Activated CD8-positive, alpha-beta memory T cell treated with anti-CD3 and anti-CD28 coated beads for 4 hours (primary cell): ENCODE data around the gene SCOC.
"Not testable (repeated sequence)": the region's sequence is repeated elsewhere in the genome, so short reads cannot be mapped to it uniquely, and the experiment has no call there.

ENCODE experiments used
- DNase-seq, 2 donors: peaks; one replicate each; pipeline ENCODE4 v3.0.0-alpha.2; 2020; ENCODE audit warnings: low read depth in 2 of 2

SCOC gene

DNA sequence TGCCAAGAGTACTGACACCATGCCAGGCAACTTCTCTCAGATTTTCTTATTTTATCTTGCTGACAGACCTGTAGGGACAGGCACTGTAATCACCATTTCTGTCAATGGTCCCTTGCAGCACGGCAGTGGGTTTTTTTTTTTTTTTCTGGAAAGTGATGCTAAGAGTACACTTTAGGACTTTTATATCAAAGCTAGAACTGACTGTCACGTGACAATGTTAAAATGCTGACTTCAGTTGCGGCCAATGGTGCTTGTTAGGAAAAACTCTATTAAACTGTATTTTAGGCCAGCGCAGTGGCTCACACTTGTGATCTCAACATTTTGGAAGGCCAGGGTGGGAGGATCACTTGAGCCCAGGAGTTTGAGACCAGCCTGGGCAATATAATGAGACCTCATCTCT, 12.3 kb upstream of the SCOC start:
- DNase-seq = no peak

GRCh38 chr4:140363051-140363450, 10.4 kb upstream of the SCOC start:
- DNase-seq = no peak

DNA sequence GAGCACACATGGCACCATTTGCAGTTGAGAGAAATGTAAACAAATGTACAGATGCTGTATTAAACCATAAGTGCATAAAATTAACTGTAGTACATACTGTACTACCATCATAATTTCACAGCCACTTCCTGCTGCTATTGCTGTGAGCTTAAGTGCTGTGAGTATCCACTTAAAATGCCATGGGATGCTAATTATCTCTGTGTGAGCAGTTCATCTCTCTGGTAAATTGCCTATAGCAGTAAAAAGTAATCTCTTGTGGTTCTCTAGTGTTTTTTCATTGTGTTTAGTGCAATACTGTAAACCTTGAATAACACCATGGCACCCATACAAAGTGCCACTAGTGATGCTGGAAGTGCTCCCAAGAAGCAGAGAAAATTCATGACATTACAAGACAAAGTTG, 9.9 kb upstream of the SCOC start:
- DNase-seq = no peak

GRCh38 chr4:140367738-140368137, 5.7 kb upstream of the SCOC start:
- no peak for DNase-seq

DNA sequence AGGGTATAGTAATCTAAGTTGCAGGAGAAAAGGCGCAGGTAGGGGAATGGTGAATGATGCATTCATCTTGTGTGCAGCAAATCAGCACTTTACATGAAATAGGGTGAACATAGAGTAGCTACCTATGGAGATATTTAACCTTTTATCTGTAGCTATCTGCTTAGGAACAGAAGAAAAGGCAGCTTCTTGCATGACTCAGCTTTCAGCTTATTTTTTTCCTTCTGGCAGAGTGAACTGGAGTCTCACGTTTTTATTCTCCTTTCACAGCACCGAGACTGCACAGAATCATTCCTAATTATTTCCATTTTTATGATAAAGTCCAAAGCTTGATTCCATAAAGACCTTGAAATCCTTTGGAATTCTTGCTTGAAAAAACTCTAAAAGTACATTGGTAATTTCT, 4.8 kb upstream of the SCOC start:
- no peak for DNase-seq

GRCh38 chr4:140372751-140373327, 607 bp upstream of the SCOC start:
- peak in 1 of 2 donors; percentile 2 for DNase-seq

GRCh38 chr4:140374130-140374477, 658 bp downstream of the SCOC start:
- DNase-seq = no peak

GRCh38 chr4:140382732-140383131, 9.3 kb downstream of the SCOC start:
- DNase-seq = no peak

GRCh38 chr4:140388015-140388414, 14.6 kb downstream of the SCOC start:
- DNase-seq = no peak

DNA sequence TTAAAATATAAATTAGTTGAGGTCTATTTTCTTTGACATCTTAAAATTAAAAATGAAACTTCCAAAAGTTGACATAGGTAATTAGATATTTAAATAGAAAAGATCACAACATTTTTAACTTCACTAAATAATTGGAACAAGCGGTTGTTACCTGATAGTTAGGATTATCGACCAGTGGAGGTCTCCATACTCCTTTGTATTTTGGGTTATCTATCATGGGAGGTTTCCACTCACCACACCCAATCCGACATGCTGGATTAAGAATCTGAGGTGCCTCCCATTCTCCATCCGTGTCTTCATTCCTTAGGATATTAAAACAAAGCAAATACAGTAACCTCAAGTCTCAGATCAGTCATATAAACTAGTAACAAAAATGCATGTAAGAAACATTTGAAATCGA, 22.2 kb downstream of the SCOC start:
- DNase-seq = no peak

DNA sequence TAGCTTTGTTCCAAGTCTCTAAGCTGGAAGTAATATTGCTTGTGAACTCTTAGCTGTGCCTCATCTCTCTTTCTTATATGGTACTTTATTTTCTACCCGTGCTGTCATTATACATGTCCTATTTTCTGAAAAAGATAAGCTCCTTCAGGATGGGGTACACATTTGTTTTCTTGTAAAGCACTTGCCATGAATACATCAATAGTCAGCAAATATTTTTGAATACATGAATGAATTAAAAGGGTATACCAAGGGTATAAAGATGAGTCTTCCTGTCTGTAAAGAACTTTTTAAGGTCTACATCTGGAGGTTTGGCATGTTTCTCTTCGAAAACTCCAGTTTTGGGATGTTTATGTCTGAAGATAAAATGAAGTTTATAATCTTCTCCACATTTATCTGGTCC, 26.7 kb downstream of the SCOC start:
- no peak for DNase-seq

DNA sequence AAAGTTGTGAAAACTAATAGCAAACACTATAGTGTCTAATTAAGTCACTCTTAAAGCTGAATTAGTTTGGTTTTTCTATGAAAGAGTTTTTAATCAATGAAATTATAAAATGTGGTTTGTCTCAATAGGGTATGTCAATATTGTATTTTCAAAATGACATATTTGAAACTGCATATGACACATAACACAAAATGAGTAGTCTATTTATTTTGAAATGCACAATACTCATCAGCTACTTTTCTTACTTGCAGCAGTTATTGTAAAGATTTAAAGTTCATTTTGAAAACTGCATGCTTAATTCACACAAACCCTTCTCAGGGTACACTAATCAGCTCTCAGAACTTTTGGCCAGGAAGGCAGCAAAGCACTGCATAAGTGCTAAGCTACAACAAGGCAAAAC, 32.8 kb downstream of the SCOC start:
- no peak for DNase-seq

GRCh38 chr4:140408974-140409373, 35.5 kb downstream of the SCOC start:
- no peak for DNase-seq

- not testable (repeated sequence) for DNase-seq
Measured at GRCh38 chr4:140413130-140413969, 39.9 kb downstream of the SCOC start.

GRCh38 chr4:140423106-140423505, 49.7 kb downstream of the SCOC start:
- DNase-seq = no peak

DNA sequence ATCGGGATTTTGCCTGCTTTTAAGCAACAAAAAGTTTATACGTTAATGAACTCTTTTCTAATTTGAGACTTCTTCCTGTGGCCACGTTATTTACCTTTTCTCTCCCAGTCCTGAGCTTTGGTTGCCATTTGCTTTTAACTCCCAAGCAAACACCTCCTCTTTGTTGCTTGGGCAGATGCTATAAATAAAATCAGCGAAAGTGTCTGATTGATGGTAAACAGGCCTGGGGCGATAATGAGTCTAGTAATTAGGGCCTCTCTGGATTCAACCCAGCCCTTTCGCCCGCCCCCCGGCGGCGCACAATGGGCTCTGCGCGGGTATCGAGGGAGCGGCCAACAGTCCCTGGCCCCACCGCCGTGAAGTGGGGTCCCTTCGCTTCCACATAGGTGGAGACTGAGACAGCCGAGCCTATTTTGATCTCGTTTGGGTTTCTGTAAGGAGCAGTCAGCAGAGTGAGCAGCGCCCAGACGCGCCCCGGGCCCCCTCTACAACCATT, 53.2 kb downstream of the SCOC start:
- no peak for DNase-seq

- peak in 1 of 2 donors; percentile 1 for DNase-seq
Measured at GRCh38 chr4:140427106-140427918, 53.9 kb downstream of the SCOC start, which contains the start of gene CLGN. CLGN (minus strand) TSS chr4:140427648; CDS start chr4:140413078, 14,570 bp downstream.

DNA sequence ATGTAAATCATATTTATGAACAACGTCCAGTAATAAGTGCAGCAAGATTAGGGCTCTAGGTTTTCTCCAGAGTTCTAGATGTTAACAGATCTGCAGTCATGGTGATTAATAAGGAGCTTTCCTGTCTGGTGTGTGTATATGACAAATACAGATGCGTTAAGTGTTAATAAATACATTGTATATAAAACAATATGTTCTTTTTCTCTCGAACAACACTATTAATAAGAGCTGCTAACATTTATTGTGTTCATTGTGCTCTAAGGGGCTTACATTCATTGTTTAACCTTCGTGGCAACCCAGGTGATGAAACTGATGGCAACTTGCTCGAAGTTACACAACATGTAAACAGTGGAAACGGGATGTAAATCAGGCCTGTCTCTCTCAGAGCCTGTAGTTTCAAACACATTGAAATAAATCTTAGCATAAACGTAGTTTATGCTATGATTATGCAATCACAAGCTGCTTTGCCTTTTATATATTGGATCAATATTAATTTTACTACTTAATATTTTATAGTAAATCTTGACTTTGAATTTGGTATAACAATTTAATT, 54.5 kb downstream of the SCOC start:
- DNase-seq = no peak
